HG03457 (cell line): ENCODE results near the gene SSC5D.
"Not testable (repeated sequence)": the region's sequence is repeated elsewhere in the genome, so short reads cannot be mapped to it uniquely, and the experiment has no call there.

Source experiments
- ATAC-seq: cut with Tn5 transposase; IDR thresholded peaks from one replicate; pipeline ENCODE4 v1.9.1; 2021; ENCODE audit warnings: moderate number of reproducible peaks; ENCODE audit not compliant: unreplicated experiment

Gene SSC5D

DNA sequence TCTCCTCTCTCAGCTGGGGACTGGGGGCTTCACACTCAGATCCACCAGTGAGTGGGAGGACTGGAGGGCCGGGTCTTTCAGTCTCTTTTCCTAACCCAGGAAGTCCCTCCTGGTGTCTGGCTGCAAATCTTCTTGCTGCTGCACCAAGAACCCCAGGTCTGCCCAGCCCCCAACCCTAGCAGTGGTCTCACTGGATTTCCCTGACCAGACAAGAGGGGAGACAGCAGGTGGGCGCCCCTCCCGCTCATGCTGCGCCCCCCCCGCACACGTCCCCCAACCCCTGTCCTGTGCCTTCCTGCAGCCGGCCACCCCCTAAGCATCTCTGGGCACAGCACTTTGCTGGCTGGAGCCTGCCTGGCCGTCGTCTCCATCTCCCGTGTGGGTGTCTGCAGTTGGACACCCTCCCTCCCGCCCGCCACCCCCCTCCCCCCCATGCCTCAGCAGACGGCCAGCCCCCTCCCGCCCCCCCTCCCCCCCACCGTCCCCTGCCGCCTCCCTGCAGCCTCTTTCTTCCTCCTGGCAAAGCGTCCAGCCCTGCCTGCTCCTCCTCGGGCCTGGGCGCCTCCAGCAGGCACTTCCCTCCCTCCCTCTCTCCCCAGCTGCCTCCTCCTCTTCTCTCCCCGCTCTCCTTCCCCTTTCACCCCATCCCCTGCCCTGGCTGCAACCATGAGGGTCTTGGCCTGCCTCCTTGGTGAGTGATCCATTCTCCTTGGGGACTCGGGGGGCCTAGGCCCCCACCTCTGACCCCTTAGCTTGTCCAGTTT lies at the start of gene SSC5D:
TSS of gene SSC5D (plus strand) at position 513 of the 764 bp plus-strand sequence. CDS start at position 667, 154 bp downstream.
- ATAC-seq = no peak

DNA sequence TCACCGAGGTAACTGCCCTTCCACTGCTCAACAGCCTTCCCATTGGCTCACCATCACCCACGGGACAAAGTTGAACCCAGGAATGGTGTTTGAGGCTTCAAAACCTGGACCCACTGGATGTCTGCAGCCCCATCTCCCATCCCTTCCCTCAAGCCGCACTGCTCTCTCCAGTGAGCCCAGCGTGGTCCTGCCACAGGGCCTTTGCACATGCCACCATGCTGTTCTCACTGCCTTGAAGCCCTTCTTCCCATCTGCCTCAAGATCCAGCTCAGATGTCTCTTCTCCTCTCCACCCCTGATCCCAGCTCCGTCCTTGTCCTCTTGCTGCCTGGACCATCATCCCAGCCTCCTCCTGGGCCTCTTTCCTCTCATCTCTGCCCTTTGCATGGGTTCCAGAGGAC lies 49.2 kb upstream of the SSC5D start:
- ATAC-seq = no peak

- ATAC-seq = no peak
These were observed 47.7 kb upstream of the SSC5D start for GRCh38 chr19:55440411-55441105.

GRCh38 chr19:55441319-55441691 lies 46.9 kb upstream of the SSC5D start:
- ATAC-seq = no peak

GRCh38 chr19:55441692-55442321 lies 46.4 kb upstream of the SSC5D start:
- no peak for ATAC-seq

DNA sequence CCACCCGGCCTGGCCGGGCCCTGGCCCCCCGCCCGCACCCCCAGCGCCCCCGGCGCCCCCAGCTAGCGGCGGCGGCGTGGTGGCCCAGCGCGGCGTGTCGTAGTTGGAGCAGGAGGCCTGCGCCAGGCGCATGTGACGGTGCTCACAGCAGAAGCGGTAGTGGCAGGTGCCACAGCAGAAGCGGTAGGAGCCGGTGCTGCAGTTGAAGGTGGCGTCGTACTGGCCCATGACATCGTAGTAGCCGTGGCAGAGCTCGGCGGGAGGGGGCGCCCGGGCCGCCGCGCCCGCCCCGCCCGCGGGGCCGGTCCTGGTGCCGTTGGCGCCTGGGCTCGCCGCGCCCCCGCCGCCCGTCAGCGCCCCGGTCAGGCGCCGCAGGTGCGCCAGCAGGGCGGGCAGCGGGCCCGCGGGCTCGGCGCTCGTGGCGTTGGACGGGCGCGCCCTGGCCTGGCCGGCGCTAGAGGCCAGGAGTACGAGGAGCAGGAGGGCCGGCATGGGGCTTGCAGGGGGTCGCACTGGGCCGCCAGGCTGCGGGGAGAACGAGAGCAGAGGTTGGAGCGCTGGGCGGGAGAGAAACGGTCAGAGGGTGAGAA lies 45.8 kb upstream of the SSC5D start:
- no peak for ATAC-seq

DNA sequence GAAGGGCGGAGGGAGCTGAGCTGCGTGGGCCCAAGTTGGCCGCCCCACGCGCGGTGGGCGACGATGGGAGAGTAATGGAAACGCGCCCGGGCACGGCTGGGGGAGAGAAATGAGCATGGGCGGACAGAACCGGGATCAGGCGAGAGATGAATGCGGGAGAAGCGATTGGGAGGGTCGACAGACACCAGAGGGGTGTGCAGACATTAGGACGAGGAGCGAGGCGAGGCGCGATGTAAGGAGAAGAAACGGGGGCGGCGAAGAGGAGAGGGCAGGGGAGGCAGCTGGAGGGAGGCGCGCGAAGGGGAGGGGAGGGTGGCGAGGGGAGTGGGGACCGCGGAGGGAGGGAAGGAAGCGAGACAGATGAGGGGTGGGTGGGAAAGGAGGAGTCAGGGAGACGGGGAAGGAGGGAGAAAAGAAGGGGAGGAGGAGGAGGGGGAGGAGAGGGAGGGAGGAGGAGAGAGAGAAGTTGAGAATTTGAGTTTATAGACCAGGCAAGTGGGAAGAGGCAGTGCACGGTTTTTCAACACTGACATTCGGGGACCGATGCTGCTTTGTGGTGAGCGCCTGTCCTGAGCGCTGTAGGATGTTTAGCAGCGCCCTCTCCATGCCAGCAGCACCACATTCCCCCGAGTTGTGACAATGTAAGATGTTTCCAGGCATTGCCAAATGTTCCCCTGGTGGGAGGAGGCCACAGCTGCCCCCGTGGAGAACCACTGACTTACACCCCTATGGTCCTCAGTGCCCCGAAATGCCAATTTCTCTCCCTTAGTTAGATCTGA lies 45.0 kb upstream of the SSC5D start, which contains the start of gene SHISA7:
TSS of gene SHISA7 (minus strand) at position 256 of the 779 bp plus-strand sequence. CDS start 437 bp downstream, outside the sequence.
- no peak for ATAC-seq

DNA sequence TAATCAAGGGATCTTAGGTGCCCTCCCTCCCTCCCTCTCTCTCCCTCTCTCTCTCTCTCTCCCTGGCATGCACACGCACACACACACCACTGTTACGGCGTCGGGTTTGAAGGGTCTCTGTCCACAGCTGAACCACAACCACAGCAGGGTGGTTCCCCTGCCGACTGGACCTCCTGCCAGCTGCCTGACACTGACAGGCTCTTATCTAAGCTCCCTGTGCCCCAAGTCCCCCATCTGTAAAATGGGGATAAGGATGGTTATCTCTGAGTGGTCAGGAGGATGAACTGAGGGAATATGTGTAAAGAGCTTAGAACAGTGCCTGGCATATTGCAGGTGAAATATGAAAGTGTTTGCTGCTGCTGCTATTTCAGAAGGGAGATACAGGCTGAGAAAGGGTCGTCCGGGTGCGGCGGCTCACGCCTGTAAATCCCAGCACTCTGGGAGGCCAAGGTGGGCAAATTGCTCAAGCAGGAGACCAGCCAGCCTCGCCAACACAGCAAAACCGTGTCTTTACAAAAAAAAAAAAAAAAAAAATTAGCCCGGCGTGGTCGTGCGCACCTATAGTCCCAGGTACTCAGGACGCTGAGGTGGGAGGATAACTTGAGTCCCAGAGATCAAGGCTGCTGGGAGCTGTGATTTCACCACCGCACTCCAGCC lies 44.3 kb upstream of the SSC5D start:
- no peak for ATAC-seq

- no peak for ATAC-seq
These were observed 43.6 kb upstream of the SSC5D start for GRCh38 chr19:55444646-55445045.

DNA sequence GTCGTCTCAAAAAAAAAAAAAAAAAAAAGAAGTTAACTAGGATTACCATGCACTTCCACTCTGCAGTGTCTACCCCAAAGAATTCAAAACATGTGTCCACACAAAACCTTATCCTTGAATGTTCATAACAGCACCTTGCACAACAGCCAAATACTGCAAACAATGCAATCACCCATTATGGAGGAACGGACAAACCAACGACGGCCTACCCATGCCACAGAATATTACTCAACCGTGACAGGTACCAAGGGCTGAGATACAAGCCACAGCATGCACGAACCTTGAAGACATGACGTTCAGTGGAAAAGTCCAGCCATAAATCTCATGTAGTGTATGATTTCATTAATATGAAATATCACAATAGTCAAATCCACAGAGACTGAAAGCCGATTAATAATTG lies 42.2 kb upstream of the SSC5D start:
- ATAC-seq = no peak

DNA sequence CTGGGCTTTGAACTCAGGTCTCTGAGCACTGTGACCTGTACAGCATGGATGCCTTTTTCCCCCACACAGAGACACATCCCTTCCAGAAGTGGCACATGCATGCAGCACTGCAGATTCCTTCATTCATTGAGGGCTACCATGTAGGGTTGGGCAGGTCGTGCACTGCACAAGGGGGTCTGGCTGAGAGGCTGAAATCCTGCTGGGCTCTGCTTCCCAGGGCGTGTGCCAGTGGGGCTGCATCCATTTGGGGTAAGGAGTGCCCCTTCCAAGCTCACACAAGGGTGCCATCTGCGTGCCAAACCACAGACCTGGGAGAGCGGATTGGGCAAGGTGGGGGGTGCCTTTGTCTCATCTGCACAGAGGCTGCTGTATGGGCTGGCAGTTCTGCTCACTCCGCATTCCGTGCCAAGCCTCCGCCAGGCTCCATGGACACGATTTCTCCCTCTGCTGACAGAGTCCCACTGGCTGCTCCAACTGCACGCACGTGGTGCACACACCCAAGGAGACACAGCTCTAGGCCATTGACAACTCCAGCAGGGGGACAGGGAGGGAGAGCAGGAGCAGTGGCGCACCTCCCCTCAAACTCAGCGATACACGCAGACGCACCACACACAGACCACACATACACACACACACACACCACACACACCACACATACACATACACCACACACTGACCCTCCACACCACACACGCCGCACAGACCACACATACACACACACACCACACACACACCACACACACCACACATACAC lies 40.6 kb upstream of the SSC5D start:
- ATAC-seq = no peak

DNA sequence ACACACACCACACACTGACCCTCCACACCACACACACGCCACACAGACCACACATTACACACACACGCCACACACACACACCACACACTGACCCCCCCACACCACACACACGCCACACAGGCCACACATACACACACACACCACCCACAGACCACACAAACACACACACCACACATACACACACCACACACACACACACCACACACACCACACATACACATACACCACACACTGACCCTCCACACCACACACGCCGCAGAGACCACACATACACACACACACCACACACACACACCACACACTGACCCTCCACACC lies 40.1 kb upstream of the SSC5D start:
- ATAC-seq = not testable (repeated sequence)

GRCh38 chr19:55449469-55449868 lies 38.8 kb upstream of the SSC5D start:
- no peak for ATAC-seq

DNA sequence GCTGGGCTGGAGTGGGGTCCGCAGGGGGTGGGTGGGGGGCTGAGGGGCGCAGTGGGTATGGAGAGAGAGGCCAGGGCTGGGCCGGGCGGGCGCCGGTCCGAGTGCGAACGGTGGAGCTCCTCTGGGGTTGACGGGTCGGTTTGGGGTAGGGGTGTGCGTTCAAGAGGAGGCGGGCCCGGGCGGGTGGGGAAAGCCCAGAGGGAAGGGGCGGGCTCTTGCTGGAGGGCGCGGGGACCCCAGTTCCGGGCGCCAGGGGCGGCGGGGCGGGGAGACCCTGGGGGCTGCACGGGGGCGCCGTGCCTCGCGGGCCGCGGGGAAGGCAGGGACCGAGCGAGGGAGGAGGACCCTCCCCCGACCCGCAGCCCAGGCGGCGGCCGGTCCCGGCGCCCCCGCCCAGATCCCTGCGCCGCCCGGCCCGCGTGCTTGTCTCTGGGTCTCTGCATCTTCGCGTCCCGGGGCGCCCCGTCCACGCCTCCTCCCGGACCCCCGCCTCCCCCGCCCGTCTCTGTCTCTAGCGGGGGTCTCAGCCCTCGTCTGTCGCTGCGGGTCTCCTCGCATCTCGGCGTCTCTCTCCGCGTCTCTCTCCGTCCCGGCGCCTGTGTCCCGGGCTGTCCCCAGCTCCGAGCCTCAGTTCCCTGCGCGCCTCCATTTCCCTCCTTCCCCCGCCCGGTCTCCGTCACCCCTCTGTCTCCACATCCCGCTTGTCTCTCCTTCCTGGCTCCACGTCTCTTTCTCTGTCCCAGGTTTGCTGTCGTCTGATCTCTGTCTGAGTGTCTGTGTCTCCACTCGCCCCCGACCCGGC lies 36.9 kb upstream of the SSC5D start:
- ATAC-seq = no peak

DNA sequence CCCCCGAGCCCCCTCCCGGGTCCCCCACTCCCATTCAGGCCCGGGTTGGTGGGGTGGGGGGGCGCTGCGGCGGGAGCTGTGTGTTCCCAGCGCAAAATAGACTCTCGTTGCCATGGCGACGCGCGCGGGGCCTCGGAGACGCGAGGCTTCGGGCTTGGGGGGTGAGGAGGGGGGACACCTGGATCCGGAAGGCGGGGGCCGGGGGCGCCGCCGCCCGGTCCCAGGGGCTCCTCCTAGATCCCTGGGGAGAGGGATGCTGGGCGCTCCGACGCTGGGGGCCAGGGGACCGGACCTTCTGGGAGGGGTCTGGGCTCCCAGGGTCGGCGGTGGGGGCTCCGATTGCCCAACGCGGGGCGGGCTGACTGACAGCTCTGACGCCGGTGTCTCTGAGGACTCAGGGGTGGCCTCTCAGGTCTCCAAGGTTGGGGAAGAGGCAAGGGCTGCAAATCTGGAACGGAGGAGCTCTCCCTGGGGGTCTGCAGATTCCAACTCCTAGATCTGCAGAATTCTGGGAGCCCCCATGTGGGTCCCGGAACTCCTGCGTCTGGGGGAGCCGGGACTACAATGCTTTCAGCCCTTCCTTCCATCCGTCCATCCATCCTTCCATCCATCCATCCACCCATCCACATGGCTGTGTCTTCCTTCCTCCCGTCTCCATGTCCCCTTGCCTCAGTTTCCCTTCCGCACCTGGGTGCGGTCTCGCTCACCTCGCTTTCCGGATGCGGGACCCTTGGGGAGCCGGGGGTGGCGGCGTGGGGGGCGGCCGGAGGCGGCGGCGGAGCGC lies 36.1 kb upstream of the SSC5D start:
- no peak for ATAC-seq

- ATAC-seq = no peak
These were observed 35.4 kb upstream of the SSC5D start for GRCh38 chr19:55452749-55453346.

GRCh38 chr19:55453511-55454260 lies 34.5 kb upstream of the SSC5D start:
- ATAC-seq = no peak
